ENCODE results near the gene KIAA0040.

DNA sequence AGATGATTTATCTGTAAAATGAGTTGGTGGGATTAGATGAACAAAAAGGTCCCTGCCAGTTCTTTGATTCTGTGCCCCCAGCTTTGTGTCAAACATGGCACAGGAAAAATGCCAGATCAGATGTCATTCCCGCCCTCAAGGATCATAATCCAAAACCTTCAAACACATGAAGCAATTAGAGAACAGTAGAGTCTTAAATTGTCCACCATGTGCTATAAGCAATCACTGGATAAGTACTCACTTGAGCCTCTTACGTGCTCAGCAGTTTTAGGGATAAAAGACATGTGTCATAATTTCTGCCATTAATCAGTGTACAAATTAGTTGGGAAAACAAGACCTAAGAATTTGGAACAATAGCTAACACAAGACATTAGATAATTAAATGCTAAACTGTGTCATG is 15.4 kb upstream of the KIAA0040 start:
- TF ChIP-seq, protein P1, sequence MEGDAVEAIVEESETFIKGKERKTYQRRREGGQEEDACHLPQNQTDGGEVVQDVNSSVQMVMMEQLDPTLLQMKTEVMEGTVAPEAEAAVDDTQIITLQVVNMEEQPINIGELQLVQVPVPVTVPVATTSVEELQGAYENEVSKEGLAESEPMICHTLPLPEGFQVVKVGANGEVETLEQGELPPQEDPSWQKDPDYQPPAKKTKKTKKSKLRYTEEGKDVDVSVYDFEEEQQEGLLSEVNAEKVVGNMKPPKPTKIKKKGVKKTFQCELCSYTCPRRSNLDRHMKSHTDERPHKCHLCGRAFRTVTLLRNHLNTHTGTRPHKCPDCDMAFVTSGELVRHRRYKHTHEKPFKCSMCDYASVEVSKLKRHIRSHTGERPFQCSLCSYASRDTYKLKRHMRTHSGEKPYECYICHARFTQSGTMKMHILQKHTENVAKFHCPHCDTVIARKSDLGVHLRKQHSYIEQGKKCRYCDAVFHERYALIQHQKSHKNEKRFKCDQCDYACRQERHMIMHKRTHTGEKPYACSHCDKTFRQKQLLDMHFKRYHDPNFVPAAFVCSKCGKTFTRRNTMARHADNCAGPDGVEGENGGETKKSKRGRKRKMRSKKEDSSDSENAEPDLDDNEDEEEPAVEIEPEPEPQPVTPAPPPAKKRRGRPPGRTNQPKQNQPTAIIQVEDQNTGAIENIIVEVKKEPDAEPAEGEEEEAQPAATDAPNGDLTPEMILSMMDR (IDR thresholded peaks at IDR 0.05; ENCODE audit: poor library complexity, severe bottlenecking) = no peak
- TF ChIP-seq POLR2AphosphoS5 (IDR thresholded peaks at IDR 0.05) (no peak), EZH2 (IDR thresholded peaks at IDR 0.05; ENCODE audit: borderline replicate concordance, insufficient read depth, low read length, poor library complexity, severe bottlenecking) (no peak), SMC3 (conservative IDR thresholded peaks at IDR 0.05; ENCODE audit: poor library complexity) (no peak), EP300 (conservative IDR thresholded peaks at IDR 0.05; ENCODE audit: poor library complexity, severe bottlenecking) (no peak), TAF1 (IDR thresholded peaks at IDR 0.05; ENCODE audit: low read depth) (no peak)
- TF ChIP-seq, protein P2, sequence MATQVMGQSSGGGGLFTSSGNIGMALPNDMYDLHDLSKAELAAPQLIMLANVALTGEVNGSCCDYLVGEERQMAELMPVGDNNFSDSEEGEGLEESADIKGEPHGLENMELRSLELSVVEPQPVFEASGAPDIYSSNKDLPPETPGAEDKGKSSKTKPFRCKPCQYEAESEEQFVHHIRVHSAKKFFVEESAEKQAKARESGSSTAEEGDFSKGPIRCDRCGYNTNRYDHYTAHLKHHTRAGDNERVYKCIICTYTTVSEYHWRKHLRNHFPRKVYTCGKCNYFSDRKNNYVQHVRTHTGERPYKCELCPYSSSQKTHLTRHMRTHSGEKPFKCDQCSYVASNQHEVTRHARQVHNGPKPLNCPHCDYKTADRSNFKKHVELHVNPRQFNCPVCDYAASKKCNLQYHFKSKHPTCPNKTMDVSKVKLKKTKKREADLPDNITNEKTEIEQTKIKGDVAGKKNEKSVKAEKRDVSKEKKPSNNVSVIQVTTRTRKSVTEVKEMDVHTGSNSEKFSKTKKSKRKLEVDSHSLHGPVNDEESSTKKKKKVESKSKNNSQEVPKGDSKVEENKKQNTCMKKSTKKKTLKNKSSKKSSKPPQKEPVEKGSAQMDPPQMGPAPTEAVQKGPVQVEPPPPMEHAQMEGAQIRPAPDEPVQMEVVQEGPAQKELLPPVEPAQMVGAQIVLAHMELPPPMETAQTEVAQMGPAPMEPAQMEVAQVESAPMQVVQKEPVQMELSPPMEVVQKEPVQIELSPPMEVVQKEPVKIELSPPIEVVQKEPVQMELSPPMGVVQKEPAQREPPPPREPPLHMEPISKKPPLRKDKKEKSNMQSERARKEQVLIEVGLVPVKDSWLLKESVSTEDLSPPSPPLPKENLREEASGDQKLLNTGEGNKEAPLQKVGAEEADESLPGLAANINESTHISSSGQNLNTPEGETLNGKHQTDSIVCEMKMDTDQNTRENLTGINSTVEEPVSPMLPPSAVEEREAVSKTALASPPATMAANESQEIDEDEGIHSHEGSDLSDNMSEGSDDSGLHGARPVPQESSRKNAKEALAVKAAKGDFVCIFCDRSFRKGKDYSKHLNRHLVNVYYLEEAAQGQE (IDR thresholded peaks at IDR 0.05; ENCODE audit: borderline replicate concordance) = no peak
